ENCODE data around the gene TMPRSS6.

The TMPRSS6 gene

DNA sequence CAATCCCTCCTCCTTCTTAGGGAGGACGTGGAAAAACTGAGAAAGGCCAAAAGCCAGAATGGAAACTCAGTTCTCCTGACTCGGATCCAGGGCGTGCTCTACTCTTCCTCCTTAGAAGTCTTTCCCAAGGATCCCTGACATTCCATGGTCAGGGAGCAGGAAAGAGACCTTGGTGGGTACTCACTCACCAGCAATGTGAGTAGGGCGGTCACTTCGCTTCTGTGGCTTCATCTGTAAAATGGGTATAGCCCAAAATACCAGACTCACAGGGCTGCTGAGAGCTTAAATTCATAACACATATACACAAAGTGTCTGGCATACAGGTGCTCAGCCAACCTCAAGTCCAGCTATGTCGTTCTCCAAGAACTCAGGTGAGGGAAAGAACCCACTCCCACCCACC, 58.6 kb downstream of the TMPRSS6 start:
- no peak for DNase-seq (ENCODE audit: low spot score)

DNA sequence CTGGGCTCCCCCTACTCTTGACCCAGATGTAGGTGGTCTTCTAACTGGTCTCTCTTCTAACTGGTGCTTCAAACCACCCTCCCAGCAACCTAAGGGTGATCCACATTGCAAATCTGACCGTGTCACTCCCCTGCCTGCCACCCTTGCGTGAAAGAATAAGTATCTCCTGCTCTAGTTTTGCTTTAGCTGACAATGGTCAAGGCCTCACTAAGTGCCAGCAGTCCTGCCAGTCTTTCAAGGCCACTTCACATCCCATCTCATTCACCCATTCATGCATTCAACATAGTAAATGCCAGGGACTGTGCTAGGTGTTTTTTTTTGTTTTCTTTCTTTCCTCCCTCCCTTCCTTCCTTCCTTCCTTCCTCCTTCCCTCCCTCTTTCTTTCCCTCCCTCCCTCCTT, 60.3 kb downstream of the TMPRSS6 start:
- no peak for DNase-seq (ENCODE audit: low spot score)

GRCh38 chr22:37048133-37048532, 61.4 kb downstream of the TMPRSS6 start:
- DNase-seq (ENCODE audit: low spot score) = no peak

- no peak for DNase-seq (ENCODE audit: low spot score)
Measured at GRCh38 chr22:37047006-37047405, 62.5 kb downstream of the TMPRSS6 start.

GRCh38 chr22:37046589-37046988, 62.9 kb downstream of the TMPRSS6 start:
- DNase-seq (ENCODE audit: low spot score) = no peak

- peak; percentile 39 for DNase-seq (ENCODE audit: low spot score)
Measured at GRCh38 chr22:37045958-37046357, 63.6 kb downstream of the TMPRSS6 start.

DNA sequence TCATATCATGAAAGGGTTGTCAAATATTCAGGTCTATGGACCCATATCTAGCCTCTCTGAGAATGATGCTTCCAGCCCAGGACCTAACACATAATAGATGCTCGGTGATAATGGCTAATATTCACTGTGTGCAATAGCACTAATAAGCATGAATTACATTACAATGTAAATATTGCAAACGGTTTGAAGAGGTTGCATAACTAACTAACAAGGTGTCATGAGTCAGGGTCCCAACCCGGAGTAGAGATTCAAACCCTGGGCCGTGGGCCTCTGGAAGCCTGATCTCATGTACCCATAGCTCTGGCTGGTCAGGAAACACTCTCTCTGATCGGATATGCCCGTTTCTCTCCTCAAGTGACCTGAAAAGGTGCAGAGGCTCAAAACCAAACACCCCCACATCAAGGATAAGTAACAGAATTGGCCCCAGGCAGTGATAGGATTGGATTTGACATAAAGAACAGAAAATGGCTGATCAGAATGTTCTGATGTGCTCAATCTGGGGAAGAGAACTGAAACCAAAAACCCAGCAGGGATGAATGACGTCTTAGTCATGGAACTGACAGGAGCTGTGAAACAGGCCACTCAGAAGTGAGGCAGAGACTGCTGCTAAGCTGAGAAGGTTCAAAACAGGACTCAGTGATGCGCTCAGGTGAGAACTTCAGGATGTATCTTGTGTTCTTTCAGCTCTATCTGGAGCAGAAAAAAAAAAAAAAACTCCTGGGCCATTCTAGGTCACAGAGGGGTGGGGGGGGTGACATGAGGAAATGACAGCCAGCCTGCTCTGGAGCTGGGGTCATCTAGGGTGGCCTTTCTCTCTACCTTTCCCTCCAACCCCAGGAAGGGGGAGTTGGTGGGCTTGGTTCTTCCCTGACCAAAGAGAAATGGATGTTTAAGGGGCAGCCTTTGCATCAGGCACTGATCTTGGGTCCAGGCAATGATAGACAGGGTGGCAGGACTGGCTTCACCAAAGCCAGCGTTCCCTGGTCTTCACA, 64.6 kb downstream of the TMPRSS6 start:
- DNase-seq (ENCODE audit: low spot score) = no peak

DNA sequence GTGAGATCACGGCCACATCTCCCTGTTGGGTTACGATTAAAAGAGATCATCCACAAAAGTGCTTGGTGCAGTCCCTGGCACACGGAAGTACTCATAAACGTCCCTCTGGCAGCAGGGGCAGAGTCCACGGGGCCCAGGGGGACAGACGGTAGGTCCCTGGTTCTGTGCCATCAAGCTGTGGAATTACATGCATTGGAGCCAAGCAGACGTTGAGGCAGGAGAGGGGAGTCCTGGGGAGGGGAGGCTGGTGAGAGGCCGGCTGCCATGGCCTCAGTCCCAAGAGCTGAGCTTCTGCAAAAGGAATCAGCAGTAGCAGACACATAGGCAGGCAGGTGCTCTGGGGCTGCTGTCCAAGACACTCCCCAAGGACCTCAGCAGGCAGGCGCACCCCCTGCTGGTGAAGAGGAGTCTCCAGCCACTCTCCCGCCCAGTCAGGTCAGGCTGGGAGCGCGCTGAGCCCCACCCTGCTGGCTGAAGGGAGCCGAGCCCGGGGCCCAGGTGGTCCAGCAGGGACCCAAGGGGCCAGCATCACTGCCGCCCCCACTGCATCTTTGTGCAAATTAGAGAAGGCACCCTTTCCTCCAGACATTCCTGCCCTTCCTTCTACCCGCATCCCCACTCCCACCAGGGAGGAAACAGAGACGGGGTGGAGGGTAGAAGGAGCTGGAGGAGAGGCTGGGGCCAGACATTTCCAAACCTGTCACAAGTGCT, 65.5 kb downstream of the TMPRSS6 start:
- DNase-seq (ENCODE audit: low spot score) = peak; percentile 88

DNA sequence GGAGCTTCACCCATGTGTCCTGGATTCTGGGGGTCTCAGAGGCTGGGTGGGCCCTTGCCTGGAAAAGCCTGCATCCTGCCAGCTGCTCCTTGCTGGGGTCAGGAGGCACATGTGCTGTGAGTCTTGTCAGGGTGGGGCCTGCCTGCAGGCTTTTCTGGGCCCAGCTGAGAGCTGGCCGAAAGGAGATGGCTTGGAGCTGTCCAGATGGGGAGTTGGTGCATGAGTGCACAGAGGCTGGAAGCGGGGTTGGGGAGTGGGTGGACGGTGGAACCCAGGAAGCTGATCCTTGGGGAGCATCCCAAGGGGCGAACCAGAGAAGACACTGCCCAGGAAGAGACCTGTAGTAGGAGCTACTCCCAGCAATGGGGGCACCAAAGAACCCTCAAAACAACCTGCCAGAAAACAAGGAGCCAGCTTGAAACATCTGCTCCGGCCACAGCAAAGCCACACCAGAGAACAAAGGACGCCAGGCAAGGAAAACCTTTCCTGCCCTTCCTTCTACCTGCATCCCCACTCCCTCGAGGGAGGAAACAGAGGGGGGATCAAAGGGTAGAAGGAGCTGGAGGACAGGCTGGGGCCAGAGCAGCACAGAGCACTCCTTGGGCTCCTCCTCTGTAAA, 66.2 kb downstream of the TMPRSS6 start:
- DNase-seq (ENCODE audit: low spot score) = no peak

GRCh38 chr22:37039466-37039865, 70.0 kb downstream of the TMPRSS6 start:
- no peak for DNase-seq (ENCODE audit: low spot score)

DNA sequence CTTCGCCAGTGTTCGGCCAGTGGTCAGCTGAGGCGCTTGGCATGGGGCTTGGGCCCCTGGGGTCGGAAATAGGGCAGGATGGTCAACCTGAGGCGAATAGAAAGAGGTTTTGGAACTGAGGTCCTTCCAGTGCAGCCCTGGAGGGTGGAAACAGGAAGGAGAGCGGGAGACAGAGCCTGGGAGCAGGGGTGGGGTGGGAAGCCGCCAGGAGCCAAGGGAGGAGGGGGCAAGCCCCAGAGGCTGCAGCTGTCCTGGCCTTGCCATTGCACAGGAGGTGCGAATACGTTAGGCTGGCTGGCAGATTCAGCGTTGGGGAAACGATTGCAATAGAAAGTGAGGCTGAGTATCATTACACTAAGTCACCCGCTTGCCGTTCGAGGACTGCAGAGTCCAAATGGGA, 71.8 kb downstream of the TMPRSS6 start:
- no peak for DNase-seq (ENCODE audit: low spot score)

DNA sequence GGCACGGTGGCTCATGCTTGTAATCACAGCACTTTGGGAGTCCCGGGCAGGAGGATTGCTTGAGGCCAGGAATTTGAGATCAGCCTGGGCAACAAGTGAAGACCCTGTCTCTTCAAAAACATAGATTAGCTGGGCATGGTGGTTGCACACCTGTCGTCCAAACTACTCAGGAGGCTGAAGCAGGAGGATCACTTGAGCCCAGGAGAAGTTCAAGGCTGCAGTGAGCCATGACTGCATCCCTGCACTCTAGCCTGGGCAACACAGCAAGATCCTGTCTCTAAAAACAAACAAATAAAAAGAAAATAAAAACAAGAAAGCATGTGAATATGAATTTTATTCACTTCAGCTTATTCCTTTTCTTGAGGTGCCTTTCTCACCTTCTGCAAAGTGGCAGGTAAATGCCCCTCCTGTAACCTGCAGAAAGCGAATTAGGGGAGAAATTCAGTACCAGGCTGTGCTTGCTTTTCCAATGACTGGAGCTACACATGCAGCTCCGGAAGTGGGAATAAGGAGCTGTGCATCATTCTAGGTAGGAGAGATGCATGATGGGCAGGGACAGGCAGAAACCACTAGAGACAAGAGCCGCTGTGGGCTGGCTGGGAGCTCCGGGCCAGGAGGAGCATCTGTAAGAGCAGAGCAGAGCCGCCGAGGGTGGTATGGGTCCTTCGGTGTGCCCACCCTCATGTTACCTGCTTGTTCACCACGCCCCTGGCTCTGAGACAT, 72.7 kb downstream of the TMPRSS6 start:
- no peak for DNase-seq (ENCODE audit: low spot score)

- no peak for DNase-seq (ENCODE audit: low spot score)
Measured at GRCh38 chr22:37033605-37034430, 75.7 kb downstream of the TMPRSS6 start.

DNA sequence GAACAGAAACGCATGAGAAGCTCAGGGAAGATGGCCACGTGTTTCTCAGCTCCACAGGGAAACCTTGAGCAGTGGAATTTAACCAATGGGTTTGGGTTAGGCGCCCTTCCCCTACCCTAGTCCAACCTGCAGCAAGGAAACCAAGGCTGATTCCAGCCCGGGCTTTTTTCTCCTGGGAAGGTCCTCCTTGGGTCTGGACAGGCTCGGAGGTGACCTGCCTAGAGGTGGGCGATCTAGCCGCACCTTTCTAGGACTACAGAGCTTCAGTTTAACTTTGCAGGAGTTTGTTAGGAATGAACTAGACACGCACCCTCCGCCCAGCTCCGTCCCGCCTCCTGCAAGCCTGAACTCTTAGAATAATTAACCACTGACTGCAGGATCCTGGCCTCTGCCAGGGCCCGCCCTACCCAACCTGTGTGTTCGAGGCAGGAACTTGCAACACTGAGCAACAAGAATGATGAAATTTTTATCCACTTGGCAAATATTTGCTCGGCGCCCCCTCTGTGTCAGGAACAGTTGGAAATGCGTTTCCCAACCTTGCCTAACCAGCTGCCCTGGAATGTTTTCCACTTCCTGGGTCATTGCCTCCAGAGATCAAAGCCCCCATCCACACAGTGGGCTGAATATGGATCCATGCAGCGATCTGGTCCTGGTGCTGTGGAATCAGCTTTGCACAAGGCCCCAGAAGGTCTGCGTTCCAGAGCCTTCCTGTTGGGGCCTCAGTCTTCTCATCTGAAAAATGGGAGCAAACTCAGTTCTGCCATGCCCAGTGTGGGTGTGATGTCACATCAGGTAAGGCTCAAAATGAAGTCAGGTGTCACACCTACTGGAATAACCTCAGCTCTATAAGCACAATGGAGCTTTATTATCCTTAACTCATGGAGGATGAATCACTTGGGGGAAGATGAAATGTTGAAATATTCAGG, 76.7 kb downstream of the TMPRSS6 start:
- DNase-seq (ENCODE audit: low spot score) = no peak

- no peak for DNase-seq (ENCODE audit: low spot score)
Measured at GRCh38 chr22:37032134-37032534, 77.4 kb downstream of the TMPRSS6 start.

- DNase-seq (ENCODE audit: low spot score) = no peak
Measured at GRCh38 chr22:37030560-37031281, 78.8 kb downstream of the TMPRSS6 start.

GRCh38 chr22:37028692-37029674, 80.5 kb downstream of the TMPRSS6 start:
- no peak for DNase-seq (ENCODE audit: low spot score)

DNA sequence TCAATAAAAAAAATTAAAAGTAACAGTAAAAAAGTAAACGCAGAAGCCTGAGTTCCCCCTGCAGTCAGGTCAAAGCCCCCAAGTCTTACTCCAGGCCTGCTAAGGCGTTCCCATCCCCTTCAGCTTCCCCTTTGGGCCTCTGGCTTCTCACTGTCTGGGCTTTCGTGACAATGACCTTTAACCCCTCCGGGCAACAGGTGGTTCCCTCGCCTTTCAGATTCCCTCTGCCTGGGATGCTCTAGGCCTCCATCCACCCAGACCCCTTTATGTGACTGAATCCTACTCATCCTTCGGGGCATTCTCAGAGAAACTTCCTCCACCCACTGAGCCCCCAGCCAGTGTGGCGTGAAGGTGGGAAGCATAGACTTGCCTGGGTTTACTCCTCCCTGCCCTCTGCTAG, 82.0 kb downstream of the TMPRSS6 start:
- no peak for DNase-seq (ENCODE audit: low spot score)
